GM10266 (cell line): ENCODE measurements around the gene SGCD.

ENCODE experiments used
- DNase-seq: peaks from one replicate; pipeline ENCODE4 v3.0.0; 2012; ENCODE audit errors: extremely low spot score
- CTCF ChIP-seq: IDR thresholded peaks from 2 replicates; pipeline ENCODE4 v1.5.1; 2012; ENCODE audit warnings: mild to moderate bottlenecking, low read depth; ENCODE audit not compliant: control insufficient read depth, insufficient read depth; ENCODE audit errors: missing control alignments

The SGCD gene

GRCh38 chr5:156411185-156411613 is 84.2 kb downstream of the SGCD start:
- no peak for DNase-seq
- TF ChIP-seq CTCF: no peak

- DNase-seq: no peak
- no peak for TF ChIP-seq CTCF
Measured at GRCh38 chr5:156411957-156412356, 85.0 kb downstream of the SGCD start.

- TF ChIP-seq CTCF: no peak
- no peak for DNase-seq
Measured at GRCh38 chr5:156414391-156414790, 87.4 kb downstream of the SGCD start.

GRCh38 chr5:156419661-156420060 is 92.7 kb downstream of the SGCD start:
- TF ChIP-seq CTCF: no peak
- no peak for DNase-seq

GRCh38 chr5:156420665-156421064 is 93.7 kb downstream of the SGCD start:
- TF ChIP-seq CTCF: no peak

GRCh38 chr5:156421798-156422197 is 94.8 kb downstream of the SGCD start:
- no peak for DNase-seq
- no peak for TF ChIP-seq CTCF

More at GRCh38 chr5:156420665-156421064, 93.7 kb downstream of the SGCD start:
- DNase-seq: no peak

GRCh38 chr5:156423597-156423996 is 96.6 kb downstream of the SGCD start:
- TF ChIP-seq CTCF: no peak
- no peak for DNase-seq
